ENCODE measurements around the gene MSL3B.
A peak's percentile ranks its signal among the peaks of the same experiment; 100 is the strongest.
"Not testable (repeated sequence)": the region's sequence is repeated elsewhere in the genome, so short reads cannot be mapped to it uniquely, and the experiment has no call there.

The MSL3B gene

DNA sequence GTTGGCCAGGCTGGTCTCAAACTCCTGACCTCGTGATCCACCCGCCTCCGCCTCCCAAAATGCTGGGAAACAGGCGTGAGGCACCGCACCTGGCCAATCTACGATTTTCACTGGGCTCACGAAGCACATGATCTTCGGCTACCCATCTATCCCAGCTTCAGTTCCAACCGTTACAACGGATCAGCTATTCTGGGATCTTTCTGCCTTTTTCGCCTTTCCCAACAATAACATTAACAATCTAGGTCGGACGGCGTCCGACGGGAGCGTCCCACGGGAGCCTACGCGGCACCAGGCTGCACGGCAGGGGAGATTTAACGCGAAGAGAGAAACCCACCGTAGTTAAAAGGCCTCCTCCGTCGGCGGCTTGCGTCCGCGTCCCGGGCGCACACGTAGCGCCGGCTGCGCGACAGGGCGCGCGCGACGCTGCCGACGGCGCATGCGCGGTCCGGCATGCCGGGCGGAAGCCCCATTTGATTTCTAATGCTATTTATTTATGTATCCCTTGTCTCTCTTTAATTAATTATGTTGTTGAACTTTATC, at the start of gene MSL3B:
TSS of gene MSL3B (minus strand) at position 394 of the 540 bp plus-strand sequence.
- peak; percentile 36 to 57 for DNase-seq (ENCODE audit: low read depth in 2 of 2)

DNA sequence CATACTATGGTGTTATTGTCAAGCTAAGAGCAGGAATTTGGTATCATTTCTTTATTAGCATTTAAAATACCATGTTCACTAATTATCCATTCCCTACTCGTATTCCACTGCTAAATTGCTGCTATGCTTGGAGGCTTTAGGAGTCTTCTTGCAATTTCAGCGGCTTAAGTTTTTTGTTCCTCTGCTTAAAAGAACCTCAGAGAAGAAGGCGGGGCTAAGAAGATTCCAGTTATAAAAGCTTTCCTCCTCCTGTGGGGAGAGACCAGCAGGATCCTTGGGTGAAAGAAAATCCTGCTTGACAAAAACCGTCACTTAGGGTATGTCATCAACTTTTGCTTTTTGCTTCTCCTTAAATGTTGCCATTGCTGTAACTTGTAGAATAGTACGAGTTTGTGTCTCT, 48.9 kb upstream of the MSL3B start, which contains the start of gene TRPM8:
TSS of gene TRPM8 (plus strand) at position 258 of the 400 bp plus-strand sequence. CDS start 9,165 bp downstream, outside the sequence.
- no peak for DNase-seq (ENCODE audit: low read depth in 2 of 2)

DNA sequence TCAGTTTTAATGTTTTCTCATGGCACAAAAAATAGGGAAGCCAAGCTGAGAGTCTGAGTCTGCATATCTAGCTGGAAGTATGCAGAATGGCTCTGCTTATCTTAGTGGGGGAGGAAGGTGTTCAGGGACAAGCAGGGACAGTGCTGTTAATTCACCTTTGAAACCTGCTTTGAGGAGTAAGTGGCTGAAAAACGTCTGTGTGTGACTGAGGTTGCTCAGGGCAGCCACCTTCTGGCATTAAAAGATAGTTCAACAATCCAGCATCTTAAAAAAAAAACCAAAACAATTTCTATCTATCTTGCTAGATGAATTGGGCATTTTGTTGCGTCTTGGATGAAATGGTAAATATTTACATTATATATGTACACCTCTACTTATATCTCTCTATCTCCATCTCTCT, 46.9 kb upstream of the MSL3B start:
- no peak for DNase-seq (ENCODE audit: low read depth in 2 of 2)

DNA sequence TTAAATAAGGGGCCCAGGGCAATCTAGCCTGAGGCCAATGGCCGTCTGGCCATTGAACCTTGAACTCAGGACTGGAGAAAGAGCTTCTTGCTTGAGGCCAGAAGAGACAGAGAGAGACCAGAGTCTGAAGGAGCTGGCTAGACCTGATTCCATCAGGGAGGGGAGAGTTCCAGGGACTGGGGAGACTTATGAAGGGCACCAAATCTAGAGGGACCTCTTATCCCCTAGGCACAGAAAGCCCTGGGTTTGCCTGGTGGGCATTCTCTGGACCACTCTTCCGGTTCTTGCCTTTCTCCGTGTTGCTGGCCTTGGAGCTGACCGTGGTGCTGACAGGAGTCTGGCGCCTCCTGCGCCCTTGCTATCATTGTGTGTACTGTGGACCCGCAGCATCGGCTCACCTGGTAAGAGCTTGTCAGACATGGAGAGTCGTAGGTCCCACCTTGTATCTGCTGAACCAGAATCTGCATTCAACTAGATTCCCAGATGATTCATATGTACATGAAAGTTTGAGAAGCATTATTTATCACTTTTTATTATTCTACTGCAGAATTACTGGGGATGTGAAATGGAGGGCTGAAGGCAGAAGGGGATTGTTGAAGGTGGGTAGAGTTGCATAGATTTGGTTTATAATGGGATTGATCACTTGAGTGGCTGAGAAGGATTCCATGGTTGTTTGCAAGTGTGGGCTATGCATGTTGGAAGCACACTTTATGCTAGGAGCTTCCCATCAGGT, 44.7 kb upstream of the MSL3B start:
- no peak for DNase-seq (ENCODE audit: low read depth in 2 of 2)

DNA sequence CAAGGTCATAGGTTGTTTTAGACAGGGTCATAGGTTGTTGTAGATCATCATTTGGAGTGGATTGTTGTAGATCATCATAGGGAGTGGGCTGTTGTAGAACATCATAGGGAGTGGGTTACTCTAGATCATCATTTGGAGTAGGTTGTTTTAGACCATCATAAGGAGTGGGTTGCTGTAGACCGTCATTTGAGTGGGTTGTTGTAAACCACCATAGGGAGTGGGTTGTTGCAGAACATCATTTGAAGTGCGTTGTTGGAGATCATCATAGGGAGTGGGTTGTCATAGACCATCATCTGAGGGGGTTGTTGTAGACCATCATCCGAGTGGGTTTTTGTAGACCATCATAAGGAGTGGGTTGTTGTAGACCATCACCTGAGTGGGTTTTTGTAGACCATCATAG, 39.4 kb upstream of the MSL3B start:
- DNase-seq (ENCODE audit: low read depth in 2 of 2) = no peak

DNA sequence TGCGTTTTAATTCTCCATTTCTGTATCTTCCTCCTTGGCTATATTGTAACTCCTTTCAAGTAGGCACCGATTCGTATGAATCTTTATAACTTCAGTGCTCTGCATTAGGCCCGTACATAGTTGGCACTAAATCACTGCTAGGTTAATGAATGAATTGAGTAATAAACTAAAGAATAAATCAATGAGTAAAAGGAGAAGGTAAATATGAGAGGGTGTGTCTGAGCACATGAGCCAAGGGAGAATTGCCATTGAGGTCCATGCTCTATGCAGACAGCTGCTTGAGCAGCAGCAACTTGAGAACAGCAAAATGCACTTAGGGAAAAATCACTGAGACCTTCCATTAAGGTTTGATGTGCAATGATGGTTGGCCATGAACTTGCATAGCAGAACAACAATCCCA, 37.8 kb upstream of the MSL3B start:
- DNase-seq (ENCODE audit: low read depth in 2 of 2) = no peak

DNA sequence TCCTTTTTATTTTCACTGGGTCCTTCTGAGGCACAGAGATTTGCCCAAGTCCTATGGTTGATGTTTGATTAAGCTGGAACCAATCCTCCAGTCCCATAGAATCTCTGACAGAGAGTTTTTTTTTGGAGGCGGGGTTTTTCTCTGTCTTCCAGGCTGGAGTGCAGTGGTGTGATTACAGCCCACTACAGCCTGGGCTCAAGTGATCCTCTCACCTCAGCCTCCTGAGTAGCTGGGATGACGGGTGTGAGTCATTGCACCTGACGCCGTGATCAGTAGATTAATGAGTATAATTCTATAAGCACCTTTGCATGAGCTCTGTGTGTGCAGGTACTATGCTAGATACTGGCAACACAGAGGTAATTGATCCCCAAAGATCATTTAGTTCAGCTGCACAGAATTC, 33.7 kb upstream of the MSL3B start:
- DNase-seq (ENCODE audit: low read depth in 2 of 2) = no peak

DNA sequence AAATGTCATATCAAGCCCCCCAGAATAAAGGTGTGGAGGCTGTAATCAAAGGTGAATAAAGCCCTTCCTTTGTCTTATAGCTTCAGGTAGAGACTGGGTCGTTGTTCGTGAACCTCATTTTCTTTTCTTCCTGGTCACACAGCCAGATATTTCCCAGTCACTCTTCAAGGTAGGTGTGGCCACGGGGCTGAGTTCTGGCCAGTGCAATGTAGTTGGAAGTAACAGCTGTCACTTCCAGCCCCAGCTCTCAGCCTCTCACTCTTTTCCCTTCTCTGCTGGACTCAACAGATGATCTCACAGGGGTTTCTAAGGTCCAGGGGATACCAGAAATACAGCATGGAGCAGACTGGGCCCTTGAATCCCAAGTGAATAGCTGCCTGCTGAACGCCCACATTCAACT, 33.2 kb upstream of the MSL3B start:
- no peak for DNase-seq (ENCODE audit: low read depth in 2 of 2)

DNA sequence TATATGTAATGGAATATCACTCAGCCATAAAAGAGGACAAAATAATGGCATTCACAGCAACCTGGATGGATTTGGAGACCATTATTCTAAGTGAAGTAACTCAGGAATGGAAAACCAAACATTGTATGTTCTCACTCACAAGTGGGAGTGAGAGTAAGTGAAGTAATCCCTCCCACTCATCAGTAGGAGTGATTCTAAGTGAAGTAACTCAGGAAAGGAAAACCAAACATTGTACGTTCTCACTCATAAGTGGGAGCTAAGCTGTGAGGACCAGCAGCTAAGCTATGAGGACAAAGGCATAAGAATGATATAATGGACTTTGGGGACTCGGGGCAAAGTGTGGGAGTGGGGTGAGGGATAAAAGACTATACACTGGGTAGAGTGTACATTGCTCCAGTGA, 28.1 kb upstream of the MSL3B start:
- not testable (repeated sequence) for DNase-seq (ENCODE audit: low read depth in 2 of 2)

DNA sequence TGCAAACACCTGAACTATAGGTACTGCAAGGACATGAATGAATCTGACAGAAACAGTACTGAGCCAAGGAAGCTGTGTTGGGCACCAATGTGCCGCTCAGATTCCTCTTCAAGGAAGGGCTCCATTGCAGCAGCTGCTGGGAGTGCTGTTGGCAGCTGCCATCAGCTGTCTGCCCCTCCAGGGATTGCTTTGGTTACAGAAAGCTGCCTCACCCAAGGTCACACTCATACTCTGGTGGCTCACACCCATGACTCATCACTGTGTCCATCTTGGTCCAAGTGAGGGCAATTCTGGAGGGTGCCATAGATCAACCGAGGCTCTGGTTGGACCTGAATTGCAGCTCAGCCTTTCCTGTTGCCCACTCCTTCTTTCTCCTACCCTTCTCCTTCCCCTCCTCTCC, 24.6 kb upstream of the MSL3B start:
- DNase-seq (ENCODE audit: low read depth in 2 of 2) = no peak

DNA sequence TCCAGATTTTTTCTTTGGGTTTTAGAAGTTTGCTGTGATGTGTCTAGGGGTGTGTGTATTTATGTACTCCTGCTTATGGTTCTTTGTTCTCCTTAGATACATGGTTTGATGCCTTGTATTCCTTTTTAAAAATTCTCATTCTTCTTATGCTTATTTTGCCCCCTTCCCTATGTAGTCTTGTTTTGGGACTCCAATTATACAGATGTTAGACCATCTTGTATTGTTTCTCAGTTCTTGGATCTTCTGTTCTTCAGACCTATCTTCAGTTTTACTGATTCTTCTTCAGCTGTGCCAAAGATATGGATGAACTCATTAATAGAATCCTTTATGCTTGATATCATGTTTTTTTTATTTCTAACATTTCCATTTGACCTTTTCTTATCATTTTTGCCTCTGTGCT, 14.2 kb upstream of the MSL3B start:
- no peak for DNase-seq (ENCODE audit: low read depth in 2 of 2)

DNA sequence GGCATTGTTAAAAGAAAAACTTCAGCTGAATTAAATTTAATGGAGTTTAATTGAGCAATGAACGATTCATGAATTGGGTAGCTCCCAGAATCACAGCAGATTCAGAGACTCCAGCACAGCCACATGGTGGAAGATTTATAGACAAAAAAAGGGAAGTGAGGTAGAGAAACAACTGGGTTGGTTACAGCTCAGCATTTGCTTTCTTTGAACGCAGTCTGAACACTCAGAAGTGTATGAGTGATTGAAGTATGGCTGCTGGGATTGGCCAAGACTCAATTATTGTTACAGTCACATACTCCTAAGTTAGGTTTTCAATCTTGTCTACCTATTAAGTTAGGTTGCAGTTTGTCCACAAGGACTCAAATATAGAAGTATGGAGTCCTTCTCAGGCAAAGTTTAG, 3.9 kb upstream of the MSL3B start:
- not testable (repeated sequence) for DNase-seq (ENCODE audit: low read depth in 2 of 2)

DNA sequence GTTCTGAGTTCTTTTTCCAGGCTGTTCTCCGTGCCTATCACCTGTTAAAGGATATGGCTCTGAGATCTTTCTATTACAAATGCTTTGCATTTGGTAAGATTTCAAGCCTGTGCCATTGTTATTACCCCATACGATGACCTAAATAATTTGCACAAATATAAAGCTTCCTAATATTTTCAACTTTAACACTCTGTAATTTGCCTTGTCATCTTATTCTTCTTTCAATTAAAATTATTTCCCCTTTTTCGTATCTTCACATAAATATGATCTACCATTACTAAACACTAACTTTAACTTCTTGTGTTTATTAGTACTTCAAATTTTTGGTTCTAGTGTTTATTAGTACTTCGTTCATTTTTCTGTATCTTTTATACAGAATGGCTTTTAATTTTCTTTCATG, 3.2 kb upstream of the MSL3B start:
- DNase-seq (ENCODE audit: low read depth in 2 of 2) = no peak

DNA sequence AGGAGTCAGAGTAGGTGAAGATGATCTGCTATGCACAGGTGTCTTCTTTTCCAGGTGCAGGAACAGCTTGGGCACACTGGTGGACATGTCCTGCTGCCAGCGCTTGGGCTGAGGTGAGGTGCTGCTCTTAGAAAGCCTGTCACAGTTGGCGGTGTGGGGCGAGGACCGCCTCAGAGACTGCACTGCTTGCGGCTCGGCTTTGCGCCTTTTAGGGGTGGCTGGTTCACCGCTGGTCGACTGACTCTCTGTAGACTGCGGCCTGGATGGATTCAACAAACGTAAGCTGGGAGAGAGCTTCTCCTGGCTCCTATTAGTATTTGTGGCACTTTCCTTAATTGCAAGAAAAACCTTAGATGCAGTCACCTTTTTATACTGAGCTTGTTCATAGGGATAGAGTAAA, 1.7 kb downstream of the MSL3B start:
- no peak for DNase-seq (ENCODE audit: low read depth in 2 of 2)

DNA sequence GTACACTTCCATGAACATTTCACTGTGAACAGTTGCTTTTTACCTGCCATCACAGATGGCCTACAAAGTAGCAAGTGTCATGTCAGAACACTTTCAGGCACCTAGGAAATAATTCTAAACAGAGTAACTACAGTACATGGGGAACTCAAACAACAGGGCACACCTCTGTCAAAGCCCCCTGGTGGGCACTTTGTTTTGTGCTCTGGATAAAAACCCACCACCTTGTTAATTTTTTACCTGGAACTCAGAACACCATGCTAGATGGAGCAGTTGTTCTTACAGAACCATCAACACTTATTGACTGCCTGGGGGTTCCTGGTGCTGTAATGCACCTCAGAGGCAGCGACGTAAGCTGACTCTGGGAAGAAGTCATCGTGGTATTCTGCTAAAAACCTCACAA, 2.3 kb downstream of the MSL3B start:
- DNase-seq (ENCODE audit: low read depth in 2 of 2) = no peak

DNA sequence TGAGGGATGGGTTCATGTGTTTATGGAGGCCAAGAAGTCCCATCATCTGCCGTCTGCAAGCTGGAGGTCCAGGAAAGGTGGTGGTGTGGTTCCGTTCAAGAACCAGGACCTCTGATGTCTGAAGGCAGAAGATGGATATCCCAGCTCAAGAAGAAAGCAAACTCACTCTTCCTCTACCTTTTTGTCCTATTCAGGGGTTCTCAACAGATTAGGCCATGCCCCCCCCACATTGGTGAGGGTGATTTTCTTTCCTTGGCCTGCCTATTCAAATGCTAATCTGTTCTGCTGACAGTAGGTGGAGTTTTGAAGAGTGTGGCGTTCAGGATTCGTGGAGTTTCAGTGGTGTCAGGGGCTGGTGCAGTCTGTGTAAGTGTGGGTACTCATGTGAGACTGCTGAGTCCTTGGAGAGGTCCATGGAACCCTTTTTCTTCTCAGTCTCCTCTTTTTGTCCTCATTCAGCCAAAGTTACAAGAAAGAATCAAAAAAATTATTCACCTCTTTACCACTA, 5.9 kb downstream of the MSL3B start:
- DNase-seq (ENCODE audit: low read depth in 2 of 2) = no peak

DNA sequence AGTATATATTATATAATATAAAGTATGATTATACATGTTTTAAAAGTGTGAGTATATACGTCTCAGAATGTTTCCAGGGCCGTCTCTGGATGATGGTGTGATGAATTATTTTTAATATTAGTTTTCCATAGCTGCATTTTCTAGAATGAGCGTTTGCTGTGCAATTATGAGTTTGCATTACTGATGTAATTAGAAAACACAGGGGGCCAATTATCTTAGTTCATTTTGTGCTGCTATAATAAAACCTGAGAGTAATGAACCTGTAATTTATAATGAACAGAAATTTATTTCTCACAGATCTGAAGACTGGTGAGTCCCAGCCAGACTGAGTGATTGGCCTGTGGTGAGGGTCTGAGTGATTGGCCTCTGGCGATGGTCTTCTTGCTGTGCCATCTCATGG, 9.9 kb downstream of the MSL3B start:
- DNase-seq (ENCODE audit: low read depth in 2 of 2) = no peak

DNA sequence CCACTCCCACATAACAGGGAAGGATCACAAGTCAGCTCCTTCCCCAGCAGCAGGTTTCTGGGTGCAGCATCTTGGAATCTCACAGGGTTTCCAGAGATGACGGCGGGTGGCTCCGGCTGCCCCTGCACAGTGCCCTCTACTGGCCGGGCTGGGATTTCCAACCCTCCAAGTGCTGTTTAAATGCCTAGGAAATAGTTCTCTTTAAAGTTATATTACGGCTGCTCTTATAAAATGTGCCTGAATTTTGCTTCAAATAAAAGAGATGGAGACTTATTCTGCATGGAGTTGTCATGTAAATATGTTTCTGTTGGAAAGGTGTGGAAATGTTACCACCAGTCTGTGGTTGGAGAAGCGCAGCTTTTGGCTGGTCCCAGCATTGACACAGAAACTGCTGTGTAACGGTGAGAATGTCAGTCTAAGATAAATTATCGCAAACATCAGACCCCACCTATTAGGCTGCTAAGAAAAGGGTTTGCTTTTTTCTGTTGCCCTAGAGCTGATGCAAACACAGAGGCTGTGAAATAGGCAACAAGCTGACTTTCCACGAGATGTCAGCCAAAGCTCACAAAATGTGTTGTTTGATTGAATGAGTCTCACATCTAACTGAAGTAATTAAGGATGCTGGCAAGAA, 10.6 kb downstream of the MSL3B start:
- DNase-seq (ENCODE audit: low read depth in 2 of 2) = peak; percentile 20 to 45

DNA sequence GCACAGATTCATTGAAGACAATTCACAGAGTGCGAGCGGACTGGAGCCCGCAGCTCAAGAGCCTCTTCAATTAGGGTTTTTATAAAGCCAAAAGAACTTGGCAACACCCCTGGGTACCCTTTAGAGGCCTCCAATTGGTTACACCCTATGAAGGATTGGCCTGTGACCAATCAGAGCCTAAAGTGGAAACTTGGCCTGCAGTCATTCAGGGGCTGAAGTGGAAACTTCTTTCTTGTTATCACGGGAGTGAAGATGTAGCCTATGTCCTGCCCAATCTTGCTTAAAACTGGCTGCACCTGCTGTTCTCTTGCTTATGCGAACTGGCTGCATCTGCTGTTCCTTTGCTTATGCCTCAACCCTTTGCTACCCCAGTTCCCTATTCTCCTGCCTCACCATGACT, 12.0 kb downstream of the MSL3B start:
- no peak for DNase-seq (ENCODE audit: low read depth in 2 of 2)

DNA sequence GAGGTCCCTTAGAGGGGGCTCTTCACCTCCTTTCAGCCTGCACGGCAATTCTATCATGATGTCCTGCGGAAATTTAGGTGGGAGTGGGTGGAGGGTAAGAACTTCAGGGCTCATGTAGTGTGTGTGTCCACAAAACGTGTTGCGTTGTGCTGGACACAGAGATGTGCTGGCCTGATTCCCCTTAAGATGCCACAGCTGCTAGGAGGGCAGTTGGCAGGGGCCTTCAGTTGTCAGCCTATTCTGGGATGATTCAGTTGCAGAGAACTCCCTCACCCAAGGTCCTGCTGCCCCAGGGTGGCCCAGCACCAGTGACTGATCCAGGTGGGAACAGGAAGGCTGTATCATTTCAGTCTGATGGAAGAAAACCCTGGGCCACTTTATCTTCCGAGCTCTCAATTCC, 12.8 kb downstream of the MSL3B start:
- DNase-seq (ENCODE audit: low read depth in 2 of 2) = no peak

DNA sequence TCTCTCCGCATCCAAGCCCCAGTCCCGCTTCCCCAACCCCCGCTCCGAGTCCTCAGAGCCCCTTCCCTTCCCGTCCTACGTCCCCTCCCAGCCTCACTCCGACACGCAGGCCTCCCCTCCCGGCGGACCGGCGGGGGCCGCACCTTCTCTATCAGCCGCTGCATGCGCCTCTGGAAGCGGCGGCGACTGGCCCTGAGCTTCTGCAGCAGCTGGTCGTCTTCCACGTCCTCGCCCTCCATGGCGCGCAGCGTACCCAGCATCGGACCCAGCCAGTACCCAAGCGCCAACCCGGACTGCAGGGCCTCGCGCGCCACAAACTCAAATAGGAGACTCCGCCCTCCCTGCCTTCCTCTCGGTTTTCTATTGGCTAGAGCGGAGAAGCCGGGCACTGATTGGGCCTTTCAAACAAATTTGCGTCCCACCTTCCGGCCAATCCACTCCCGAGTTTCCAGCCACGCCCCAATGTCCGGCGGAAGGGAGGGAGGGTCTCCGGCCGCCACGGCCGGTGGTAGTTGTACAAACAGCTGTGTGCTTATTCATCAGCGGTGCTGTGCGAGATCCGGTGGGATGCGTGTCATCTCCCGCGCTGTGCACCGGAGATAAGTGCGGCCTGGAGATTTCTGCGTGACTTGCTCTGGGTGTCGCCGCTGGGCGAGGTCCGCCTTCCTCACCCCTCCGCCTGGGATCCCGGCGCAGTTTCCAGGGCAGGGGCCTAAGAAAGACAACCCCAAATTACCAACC, 13.8 kb downstream of the MSL3B start, which contains the start of gene HJURP:
TSS of gene HJURP (minus strand) at position 295 of the 741 bp plus-strand sequence. CDS start at position 260, 35 bp downstream.
- peak; percentile 72 to 74 for DNase-seq (ENCODE audit: low read depth in 2 of 2)

DNA sequence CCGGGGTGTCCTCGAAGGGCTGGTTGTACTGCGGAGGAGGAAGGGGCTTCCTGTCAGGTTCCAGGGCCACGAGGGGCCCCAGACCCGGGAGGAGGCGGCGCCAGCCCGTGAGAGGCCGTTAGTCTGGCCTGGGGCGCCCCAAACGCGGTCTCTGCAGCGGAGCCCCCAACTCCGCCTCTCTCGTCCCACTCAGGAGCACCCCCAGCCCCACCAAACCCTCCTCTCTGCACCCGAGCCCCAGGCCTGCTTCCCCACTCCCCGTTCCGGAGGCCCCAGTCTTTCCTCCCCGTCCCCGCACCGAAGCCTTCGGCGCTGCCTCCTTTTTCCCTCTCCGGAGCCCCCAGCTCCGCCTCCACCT, 14.3 kb downstream of the MSL3B start:
- DNase-seq (ENCODE audit: low read depth in 2 of 2) = no peak

Data from stimulated activated CD4-positive, alpha-beta T cell treated with anti-CD3 and anti-CD28 coated beads, Interleukin-1b, Interleukin-23, amount 100 ng/mL, for 4 hours (primary cell).